Uterus (tissue), 4 donors: ENCODE measurements around the gene IL10RA. TPM values are rescaled to one million over a fixed set of nuclear protein-coding genes. Genes with fewer than 3 reads are reported as not detected.
"Not testable (repeated sequence)": the region's sequence is repeated elsewhere in the genome, so short reads cannot be mapped to it uniquely, and the experiment has no call there.

Experiments used
- DNase-seq, 2 donors: peaks; one replicate each; pipeline ENCODE4 v3.0.0-alpha.2; 2019 to 2020
- H3K27ac ChIP-seq, 2 donors: fragments of 200-600 bp; sonication (generic); 1 replicate in 1 of 2; 2 replicates in 1 of 2; pipeline ENCODE4 v1.5.1; 2016 to 2018
- H3K27me3 ChIP-seq, 2 donors: fragments of 200-600 bp; sonication (generic); one replicate each; pipeline ENCODE4 v1.5.1; 2018 to 2019; ENCODE audit warnings: control low read depth in 1 of 2
- H3K36me3 ChIP-seq, 2 donors: fragments of 200-600 bp; sonication (generic); one replicate each; pipeline ENCODE4 v1.5.1; 2019; ENCODE audit warnings: control low read depth in 1 of 2
- H3K4me1 ChIP-seq, 2 donors: fragments of 200-600 bp; sonication (generic); one replicate each; pipeline ENCODE4 v1.5.1; 2018 to 2019; ENCODE audit warnings: control low read depth in 1 of 2
- H3K4me3 ChIP-seq, 2 donors: fragments of 200-600 bp; sonication (generic); 1 replicate in 1 of 2; 2 replicates in 1 of 2; pipeline ENCODE4 v1.5.1; 2018 to 2019; ENCODE audit warnings: mild to moderate bottlenecking in 1 of 2
- H3K9me3 ChIP-seq, 2 donors: fragments of 200-600 bp; sonication (generic); one replicate each; pipeline ENCODE4 v1.5.1; 2019; ENCODE audit warnings: control low read depth in 1 of 2
- CTCF ChIP-seq, 4 experiments: fragments of 200-600 bp in 2 of 4; fragments of 450-650 bp in 2 of 4; sonication (generic) in 2 of 4; IDR thresholded peaks; one replicate each; pipeline ENCODE4 v1.5.1; 2016 to 2019; ENCODE audit warnings: antibody characterized with exemption in 4 of 4, mild to moderate bottlenecking in 2 of 4, moderate library complexity in 1 of 4
- POLR2A ChIP-seq, 2 donors: fragments of 450-650 bp; IDR thresholded peaks; one replicate each; pipeline ENCODE4 v1.6.1; 2016; ENCODE audit warnings: antibody characterized with exemption in 2 of 2, mild to moderate bottlenecking in 1 of 2, moderate library complexity in 1 of 2
- intact Hi-C: fragments of 100-400 bp; cut with DNase I; formaldehyde crosslinking; loops from one replicate; pipeline ENCODE4 v1.15.1; 2023; ENCODE audit warnings: low total_unique reads
- total RNA-seq, 4 donors: library from RNA; depleted of rRNA in 3 of 4; stranded (reverse); fragments of >200 nt in 3 of 4; gene quantifications; one replicate each; pipeline versions ENCODE4 v1.1.0 to v1.2.4, GENCODE V29; 2014 to 2023
- donor health status: DM: yes; HTN: yes; CAD: no.

The IL10RA gene
- total RNA-seq, 4 donors from 2014 or later, result 6.8 to 45.9 (median 11.1) TPM

DNA sequence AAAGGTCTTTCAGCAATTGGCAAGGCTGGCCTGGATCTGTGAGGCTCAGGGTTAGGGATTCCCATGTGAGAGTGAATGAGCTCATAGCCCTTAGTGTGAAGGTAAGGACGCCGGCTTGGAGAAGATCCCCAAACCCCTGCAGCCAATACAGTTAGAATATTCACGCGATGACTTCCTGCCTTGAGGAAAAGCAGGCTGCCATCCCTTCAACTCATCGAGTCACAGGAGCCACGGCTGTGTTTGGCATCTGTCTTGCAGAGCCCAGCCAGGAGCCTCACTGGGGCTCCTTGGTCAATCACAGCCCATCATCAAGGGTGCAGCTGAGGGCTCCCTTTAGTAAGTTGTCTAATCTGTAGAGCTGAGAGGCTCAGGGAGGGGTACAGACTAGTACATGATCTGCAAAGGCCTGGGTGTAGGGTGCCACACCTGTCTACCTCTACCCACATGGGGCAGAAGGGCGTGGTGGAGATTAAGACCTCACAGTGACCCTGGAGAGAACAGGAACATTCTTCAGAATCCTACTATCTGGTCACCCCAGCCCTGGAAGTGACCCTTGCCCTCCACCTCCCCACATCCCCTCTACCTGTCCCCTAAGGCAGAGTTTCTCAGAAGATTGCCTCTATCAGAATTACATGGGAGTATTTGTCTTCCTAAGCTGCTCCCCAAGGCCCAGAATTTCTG lies 18.5 kb downstream of the IL10RA start:
- H3K4me3 ChIP-seq, result no peak overlapping the region
- no peak for DNase-seq
- H3K36me3 ChIP-seq, result no peaks in the 10 kb centered on the region
- no peaks in the 10 kb centered on the region for H3K4me1 ChIP-seq
- H3K27me3 ChIP-seq, result no peaks in the 10 kb centered on the region
- H3K9me3 ChIP-seq, result no peaks in the 10 kb centered on the region
- intact Hi-C loops, result no loop called here
- no peak overlapping the region for H3K27ac ChIP-seq
- TF ChIP-seq POLR2A (IDR thresholded peaks at IDR 0.05) (no peak), CTCF (IDR thresholded peaks at IDR 0.05) (no peak)

GRCh38 chr11:118005224-118006152 lies 19.3 kb downstream of the IL10RA start:
- no peak overlapping the region for H3K4me3 ChIP-seq
- no peaks in the 10 kb centered on the region for H3K4me1 ChIP-seq
- intact Hi-C loops, result no loop called here
- no peaks in the 10 kb centered on the region for H3K9me3 ChIP-seq
- H3K27me3 ChIP-seq, result no peaks in the 10 kb centered on the region
- H3K36me3 ChIP-seq, result no peaks in the 10 kb centered on the region
- DNase-seq, result no peak
- TF ChIP-seq CTCF (IDR thresholded peaks at IDR 0.05), result no peak
- no peak overlapping the region for H3K27ac ChIP-seq

DNA sequence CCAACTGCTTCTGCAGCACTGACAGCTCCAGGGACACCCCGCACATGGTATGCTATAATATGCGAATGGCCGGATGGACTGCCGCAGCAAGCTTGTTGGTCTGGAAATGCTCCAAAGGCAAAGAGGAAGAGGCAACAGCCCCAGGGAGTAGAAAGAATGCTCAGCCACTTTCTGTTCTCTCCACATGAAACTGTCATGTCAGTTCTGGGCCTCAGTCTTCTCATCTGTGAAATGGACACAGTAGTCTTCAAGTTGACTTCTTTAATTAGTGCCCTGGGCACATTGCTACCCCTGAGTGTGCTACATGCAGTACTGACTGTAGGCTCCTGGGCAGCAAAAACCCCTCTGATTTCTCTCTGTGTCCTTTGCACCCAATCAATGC lies 19.9 kb downstream of the IL10RA start:
- H3K27me3 ChIP-seq, result no peaks in the 10 kb centered on the region
- intact Hi-C loops, result no loop called here
- no peak for DNase-seq
- no peaks in the 10 kb centered on the region for H3K4me1 ChIP-seq
- no peak for TF ChIP-seq POLR2A (IDR thresholded peaks at IDR 0.05)
- TF ChIP-seq CTCF (IDR thresholded peaks at IDR 0.05), result no peak
- no peak overlapping the region for H3K4me3 ChIP-seq
- H3K9me3 ChIP-seq, result no peaks in the 10 kb centered on the region
- no peaks in the 10 kb centered on the region for H3K36me3 ChIP-seq
- no peak overlapping the region for H3K27ac ChIP-seq

- H3K4me3 ChIP-seq, result no peak overlapping the region
Observed at GRCh38 chr11:118007040-118007439, 20.8 kb downstream of the IL10RA start.

DNA sequence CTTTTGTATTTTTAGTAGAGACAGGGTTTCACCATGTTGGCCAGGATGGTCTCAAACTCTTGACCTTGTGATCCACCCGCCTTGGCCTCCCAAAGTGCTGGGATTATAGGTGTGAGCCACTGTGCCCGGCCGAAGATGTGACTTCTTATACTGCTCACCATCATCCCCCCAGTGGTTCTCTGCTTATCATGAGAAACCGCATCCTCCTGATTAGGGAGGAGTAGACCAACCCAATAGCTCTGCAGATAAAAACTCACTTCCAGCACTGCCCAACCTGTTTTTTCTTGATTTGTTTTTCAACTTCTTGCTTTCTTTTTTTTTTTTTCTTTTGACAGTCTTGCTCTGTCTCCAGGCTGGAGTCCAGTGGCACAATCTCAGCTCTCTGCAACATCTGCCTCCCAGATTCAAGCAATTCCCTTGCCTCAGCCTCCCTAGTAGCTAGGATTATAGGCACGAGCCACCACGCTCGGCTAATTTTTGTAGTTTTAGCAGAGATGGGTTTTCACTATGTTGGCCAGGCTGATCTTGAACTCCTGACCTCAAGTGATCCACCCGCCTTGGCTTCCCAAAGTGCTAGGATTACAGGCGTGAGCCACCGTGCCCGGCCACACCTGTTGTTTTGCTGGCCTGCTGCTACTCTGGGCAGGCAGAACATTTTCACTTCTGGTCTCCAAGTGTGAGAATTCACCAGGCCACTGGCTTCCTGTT lies 21.5 kb downstream of the IL10RA start:
- H3K36me3 ChIP-seq, H3K27me3 ChIP-seq, DNase-seq, H3K4me1 ChIP-seq, H3K27ac ChIP-seq, H3K4me3 ChIP-seq, H3K9me3 ChIP-seq, intact Hi-C loops: not testable (repeated sequence)

More at GRCh38 chr11:118007040-118007439, 20.8 kb downstream of the IL10RA start:
- H3K36me3 ChIP-seq, result no peaks in the 10 kb centered on the region
- TF ChIP-seq POLR2A (IDR thresholded peaks at IDR 0.05) (no peak), CTCF (IDR thresholded peaks at IDR 0.05) (no peak)
- no peak for DNase-seq
- H3K27me3 ChIP-seq, result no peaks in the 10 kb centered on the region
- H3K4me1 ChIP-seq, result no peaks in the 10 kb centered on the region
- no peak overlapping the region for H3K27ac ChIP-seq
- intact Hi-C loops, result no loop called here
- no peaks in the 10 kb centered on the region for H3K9me3 ChIP-seq
